Trophoblast cell (in vitro differentiated cells and primary cell): Measurements from ENCODE around the gene C1QA.
A peak's percentile ranks its signal among the peaks of the same experiment; 100 is the strongest.

ENCODE experiments used
- DNase-seq, 2 donors: peaks; one replicate each; pipeline ENCODE4 v3.0.0-alpha.2; 2016
- H2AFZ ChIP-seq: 2 replicates; pipeline ENCODE4 v1.6.1; 2013; ENCODE audit warnings: low read length, moderate library complexity, mild to moderate bottlenecking; ENCODE audit not compliant: insufficient read depth, poor library complexity
- H2AK5ac ChIP-seq: 2 replicates; pipeline ENCODE4 v1.6.1; 2013; ENCODE audit warnings: mild to moderate bottlenecking, low read length
- H2BK120ac ChIP-seq: 2 replicates; pipeline ENCODE4 v1.6.1; 2013; ENCODE audit warnings: low read length, mild to moderate bottlenecking, moderate library complexity; ENCODE audit not compliant: insufficient read depth, poor library complexity
- H2BK12ac ChIP-seq: 2 replicates; pipeline ENCODE4 v1.6.1; 2013; ENCODE audit warnings: mild to moderate bottlenecking, low read length, moderate library complexity
- H2BK5ac ChIP-seq: 2 replicates; pipeline ENCODE4 v1.6.1; 2013; ENCODE audit warnings: low read length, low read depth, moderate library complexity, mild to moderate bottlenecking; ENCODE audit not compliant: poor library complexity
- H3K14ac ChIP-seq: 2 replicates; pipeline ENCODE4 v1.6.1; 2013; ENCODE audit warnings: mild to moderate bottlenecking, low read length
- H3K18ac ChIP-seq: 2 replicates; pipeline ENCODE4 v1.6.1; 2013; ENCODE audit warnings: mild to moderate bottlenecking, low read length
- H3K23ac ChIP-seq: 2 replicates; pipeline ENCODE4 v1.6.1; 2013; ENCODE audit warnings: low read length
- H3K27ac ChIP-seq: 2 replicates; pipeline ENCODE4 v1.5.1; 2013; ENCODE audit warnings: low read depth, mild to moderate bottlenecking, inconsistent platforms, low read length, moderate library complexity
- H3K27me3 ChIP-seq: 2 replicates; pipeline ENCODE4 v1.6.1; 2013; ENCODE audit warnings: inconsistent platforms, mild to moderate bottlenecking, low read length, moderate library complexity; ENCODE audit not compliant: insufficient read depth
- H3K36me3 ChIP-seq, 2 experiments: 1 replicate in 1 of 2; 2 replicates in 1 of 2; pipeline ENCODE4 v1.6.1; 2013; ENCODE audit warnings: low read length in 2 of 2, mild to moderate bottlenecking in 2 of 2, moderate library complexity in 1 of 2; ENCODE audit not compliant: insufficient read depth in 2 of 2, control insufficient read depth in 1 of 2
- H3K4ac ChIP-seq: 2 replicates; pipeline ENCODE4 v1.6.1; 2013; ENCODE audit warnings: low read depth, mild to moderate bottlenecking, low read length, moderate library complexity
- H3K4me1 ChIP-seq, 2 experiments: 1 replicate in 1 of 2; 2 replicates in 1 of 2; pipeline ENCODE4 v1.6.1; 2013; ENCODE audit warnings: low read length in 2 of 2, mild to moderate bottlenecking in 2 of 2, moderate library complexity in 1 of 2; ENCODE audit not compliant: insufficient read depth in 2 of 2, control insufficient read depth in 1 of 2
- H3K4me2 ChIP-seq: 2 replicates; pipeline ENCODE4 v1.6.1; 2013; ENCODE audit warnings: inconsistent platforms, mild to moderate bottlenecking, low read length, moderate library complexity
- H3K4me3 ChIP-seq: 2 replicates; pipeline ENCODE4 v1.5.1; 2013; ENCODE audit warnings: mild to moderate bottlenecking, low read depth, low read length, inconsistent platforms
- H3K79me1 ChIP-seq: one replicate; pipeline ENCODE4 v1.6.1; 2013; ENCODE audit warnings: low read length
- H3K79me2 ChIP-seq: 2 replicates; pipeline ENCODE4 v1.6.1; 2013; ENCODE audit warnings: low read length, mild to moderate bottlenecking; ENCODE audit not compliant: control insufficient read depth, insufficient read depth, poor library complexity
- H3K9ac ChIP-seq: 2 replicates; pipeline ENCODE4 v1.6.1; 2013; ENCODE audit warnings: mild to moderate bottlenecking, low read length
- H3K9me3 ChIP-seq: 2 replicates; pipeline ENCODE4 v1.6.1; 2013; ENCODE audit warnings: low read depth, mild to moderate bottlenecking, control low read depth, inconsistent platforms, low read length; ENCODE audit not compliant: insufficient read depth
- H4K12ac ChIP-seq: 2 replicates; pipeline ENCODE4 v1.6.1; 2013; ENCODE audit warnings: low read depth, mild to moderate bottlenecking, low read length, moderate library complexity
- H4K8ac ChIP-seq: 2 replicates; pipeline ENCODE4 v1.6.1; 2013; ENCODE audit warnings: low read depth, mild to moderate bottlenecking, low read length, moderate library complexity
- H4K91ac ChIP-seq: one replicate; pipeline ENCODE4 v1.6.1; 2013; ENCODE audit warnings: low read depth, mild to moderate bottlenecking, low read length, moderate library complexity
- WGBS: extraction: QIAGEN DNeasy Blood & Tissue Kit; methylation state at CpG from one replicate; pipeline ENCODE4 v1.1.7; 2013; ENCODE audit warnings: missing lambda C conversion rate; ENCODE audit not compliant: insufficient read length, insufficient coverage; ENCODE audit errors: extremely low coverage; 5-methylcytosine and 5-hydroxymethylcytosine counted together

C1QA gene

DNA sequence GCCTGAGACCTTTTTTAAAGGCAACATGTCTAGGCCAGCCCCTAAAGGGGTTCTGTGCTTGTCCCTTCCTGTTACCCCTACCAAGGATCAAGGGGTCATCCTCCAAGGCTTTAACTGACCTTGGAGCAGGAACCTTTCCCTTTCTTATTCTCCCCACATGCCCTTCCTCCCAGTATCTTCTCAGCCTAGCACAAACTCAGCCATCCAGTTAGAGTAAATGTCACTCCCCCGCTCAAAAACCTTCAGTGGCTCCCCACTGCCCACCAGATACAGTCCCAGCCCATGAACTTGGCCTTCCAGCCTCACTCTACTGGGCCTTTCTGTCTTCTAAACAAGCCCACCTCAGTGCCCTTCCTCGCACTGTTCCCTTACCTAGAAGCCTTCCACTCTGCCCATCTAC, 25.5 kb downstream of the C1QA start:
- H3K79me2 ChIP-seq: no peaks in the 10 kb centered on the region
- no CpG with 5 or more reads among the region's 2 CpGs for WGBS
- H3K79me1 ChIP-seq: no peaks in the 10 kb centered on the region
- H4K91ac ChIP-seq: no peak overlapping the region
- H2BK120ac ChIP-seq: no peak overlapping the region
- H3K4me3 ChIP-seq: no peak overlapping the region
- H3K4ac ChIP-seq: no peak overlapping the region
- no peak overlapping the region for H4K12ac ChIP-seq
- no peak overlapping the region for H3K9ac ChIP-seq
- H2AK5ac ChIP-seq: no peak overlapping the region
- no peaks in the 10 kb centered on the region for H3K4me1 ChIP-seq
- H3K36me3 ChIP-seq: no peaks in the 10 kb centered on the region
- no peak overlapping the region for H4K8ac ChIP-seq
- no peak overlapping the region for H2BK12ac ChIP-seq
- no peak overlapping the region for H3K18ac ChIP-seq
- no peak overlapping the region for H2BK5ac ChIP-seq
- H3K4me2 ChIP-seq: no peak overlapping the region
- no peak overlapping the region for H3K27ac ChIP-seq
- H3K9me3 ChIP-seq: no peaks in the 10 kb centered on the region
- no peak overlapping the region for H3K23ac ChIP-seq
- no peak overlapping the region for H3K14ac ChIP-seq
- H3K27me3 ChIP-seq: no peaks in the 10 kb centered on the region
- H2AFZ ChIP-seq: no peak overlapping the region
- no peak for DNase-seq

DNA sequence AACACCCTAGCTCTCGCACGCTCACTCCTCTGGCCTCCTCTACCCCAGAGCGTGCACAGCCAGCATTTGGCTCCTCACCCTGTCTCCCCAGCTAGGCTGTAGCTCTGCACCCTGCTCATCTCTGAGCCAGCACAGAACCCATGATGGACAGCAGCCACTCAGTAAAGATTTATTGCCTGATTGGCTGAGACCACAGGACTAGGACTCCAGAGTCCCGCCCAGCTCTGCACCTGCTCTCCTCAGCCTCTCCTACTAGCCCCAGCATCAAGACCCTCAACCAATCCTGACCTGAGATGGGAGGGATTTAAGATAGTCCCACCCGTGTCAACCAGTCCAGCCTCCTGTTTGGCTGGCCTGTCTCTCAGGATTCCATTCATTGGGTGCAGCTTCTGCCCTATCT, 25.9 kb downstream of the C1QA start:
- Histone ChIP-seq H3K4ac (no peak overlapping the region), H3K79me2 (no peaks in the 10 kb centered on the region), H3K9me3 (no peaks in the 10 kb centered on the region), H3K23ac (no peak overlapping the region), H3K36me3 (no peaks in the 10 kb centered on the region), H2AFZ (no peak overlapping the region), H3K18ac (no peak overlapping the region), H3K4me3 (no peak overlapping the region), H3K9ac (no peak overlapping the region), H3K79me1 (no peaks in the 10 kb centered on the region), H3K4me2 (no peak overlapping the region), H3K14ac (no peak overlapping the region), H4K91ac (no peak overlapping the region), H2BK12ac (no peak overlapping the region), H3K27me3 (no peaks in the 10 kb centered on the region), H3K4me1 (no peaks in the 10 kb centered on the region), H4K12ac (no peak overlapping the region), H2BK120ac (no peak overlapping the region), H3K27ac (no peak overlapping the region), H4K8ac (no peak overlapping the region), H2AK5ac (no peak overlapping the region), H2BK5ac (no peak overlapping the region)
- no CpG with 5 or more reads among the region's 5 CpGs for WGBS
- DNase-seq: no peak

DNA sequence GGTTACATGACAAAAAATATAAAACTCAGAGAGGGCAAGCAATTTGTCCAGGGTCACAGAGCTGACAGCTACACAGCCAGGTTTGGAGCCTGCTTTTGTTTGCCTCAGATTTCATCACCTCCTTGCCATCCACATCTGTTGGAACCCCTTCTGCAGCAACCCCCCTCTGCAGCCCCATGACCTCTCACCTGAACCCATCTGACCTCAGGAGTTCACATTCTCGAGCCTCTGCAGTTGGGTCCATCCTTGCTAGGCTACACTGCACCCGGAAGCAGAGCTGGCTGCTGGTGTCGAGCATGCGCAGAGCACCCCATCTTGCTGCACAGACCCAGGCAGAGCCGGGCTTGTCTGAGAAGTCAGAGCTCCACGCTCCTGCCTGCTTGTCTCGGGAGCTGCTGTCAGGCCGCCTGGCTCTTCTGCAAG, 26.6 kb downstream of the C1QA start:
- Histone ChIP-seq H3K23ac (no peak overlapping the region), H3K9ac (no peak overlapping the region), H3K79me2 (no peaks in the 10 kb centered on the region), H4K12ac (no peak overlapping the region), H3K4me2 (no peak overlapping the region), H2BK5ac (no peak overlapping the region), H3K27ac (no peak overlapping the region), H3K18ac (no peak overlapping the region), H3K27me3 (no peaks in the 10 kb centered on the region), H2BK12ac (no peak overlapping the region), H3K4me1 (no peaks in the 10 kb centered on the region), H3K36me3 (no peaks in the 10 kb centered on the region), H3K4ac (no peak overlapping the region), H3K9me3 (no peaks in the 10 kb centered on the region), H3K79me1 (no peaks in the 10 kb centered on the region), H2AK5ac (no peak overlapping the region), H4K91ac (no peak overlapping the region), H2AFZ (no peak overlapping the region), H4K8ac (no peak overlapping the region), H3K14ac (no peak overlapping the region), H2BK120ac (no peak overlapping the region), H3K4me3 (no peak overlapping the region)
- no peak for DNase-seq
- no CpG with 5 or more reads among the region's 8 CpGs for WGBS

DNA sequence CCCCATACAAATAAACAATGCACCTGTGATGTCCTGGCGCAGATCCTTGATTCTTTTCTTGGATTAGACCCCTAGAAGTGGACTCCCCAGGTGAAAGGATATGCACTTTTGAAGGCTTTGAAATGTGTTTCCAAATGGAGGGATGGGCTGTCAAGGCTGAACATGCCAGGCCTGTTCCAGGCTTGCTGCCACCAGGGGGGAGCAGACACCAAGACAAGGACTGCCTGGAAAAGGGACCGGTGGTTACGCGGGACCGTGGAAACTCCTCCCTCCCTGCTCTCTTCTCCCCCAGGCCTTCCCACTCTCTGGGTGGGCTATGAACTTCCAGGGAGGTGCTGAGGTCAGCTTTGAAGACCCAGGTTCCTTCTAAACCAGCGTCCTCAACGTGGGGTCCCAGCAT, 29.3 kb downstream of the C1QA start:
- Histone ChIP-seq H3K9me3 (no peaks in the 10 kb centered on the region), H2BK12ac (no peak overlapping the region), H4K12ac (no peak overlapping the region), H3K27me3 (no peaks in the 10 kb centered on the region), H3K79me1 (no peaks in the 10 kb centered on the region), H3K79me2 (no peaks in the 10 kb centered on the region), H3K4me1 (peaks cover 0 to under 1% of the 10 kb centered on the region in 2 experiments), H4K91ac (no peak overlapping the region), H3K4me3 (no peak overlapping the region), H3K27ac (no peak overlapping the region), H4K8ac (no peak overlapping the region), H2AFZ (no peak overlapping the region), H3K4me2 (no peak overlapping the region), H3K18ac (no peak overlapping the region), H2BK120ac (no peak overlapping the region), H2BK5ac (no peak overlapping the region), H2AK5ac (no peak overlapping the region), H3K36me3 (no peaks in the 10 kb centered on the region), H3K9ac (no peak overlapping the region), H3K4ac (no peak overlapping the region), H3K23ac (no peak overlapping the region), H3K14ac (no peak overlapping the region)
- peak; percentile 21 to 63 for DNase-seq
- WGBS: no CpG with 5 or more reads among the region's 7 CpGs
